IPS-20b (cell line): ENCODE measurements around the gene NLRP13.
"Not testable (repeated sequence)": the region's sequence is repeated elsewhere in the genome, so short reads cannot be mapped to it uniquely, and the experiment has no call there.

Experiments
- H3K27ac ChIP-seq: one replicate; pipeline ENCODE4 v1.5.1; 2013; ENCODE audit warnings: low read length
- H3K27me3 ChIP-seq: 2 replicates; pipeline ENCODE4 v1.6.1; 2013; ENCODE audit warnings: mild to moderate bottlenecking, low read length, inconsistent platforms; ENCODE audit not compliant: insufficient read depth
- H3K36me3 ChIP-seq: 2 replicates; pipeline ENCODE4 v1.6.1; 2013; ENCODE audit warnings: low read depth, mild to moderate bottlenecking, inconsistent platforms, low read length, moderate library complexity; ENCODE audit not compliant: insufficient read depth
- H3K4me1 ChIP-seq: 2 replicates; pipeline ENCODE4 v1.6.1; 2013; ENCODE audit warnings: mild to moderate bottlenecking, control low read depth, inconsistent platforms, low read length, moderate library complexity; ENCODE audit not compliant: insufficient read depth
- H3K4me3 ChIP-seq: 2 replicates; pipeline ENCODE4 v1.5.1; 2013; ENCODE audit warnings: mild to moderate bottlenecking, low read length, inconsistent platforms
- H3K9ac ChIP-seq: 2 replicates; pipeline ENCODE4 v1.6.1; 2013; ENCODE audit warnings: low read depth, mild to moderate bottlenecking, inconsistent platforms, low read length, moderate library complexity
- H3K9me3 ChIP-seq: 2 replicates; pipeline ENCODE4 v1.6.1; 2013; ENCODE audit warnings: mild to moderate bottlenecking, low read depth, low read length, inconsistent platforms; ENCODE audit not compliant: insufficient read depth

The NLRP13 gene

GRCh38 chr19:55931936-55932386 is at the start of gene NLRP13:
TSS of gene NLRP13 (minus strand) at chr19:55932336. CDS start at chr19:55932311, 25 bp downstream.
- Histone ChIP-seq H3K27ac (no peak within 1 kb of the TSS), H3K36me3 (no peaks in the 10 kb centered on the region), H3K9me3 (peaks cover 79% of the 10 kb centered on the region), H3K4me1 (no peaks in the 10 kb centered on the region), H3K27me3 (no peaks in the 10 kb centered on the region), H3K9ac (no peak within 1 kb of the TSS), H3K4me3 (no peak within 1 kb of the TSS)

GRCh38 chr19:55980415-55980814 is 48.3 kb upstream of the NLRP13 start:
- Histone ChIP-seq H3K36me3 (no peaks in the 10 kb centered on the region), H3K9ac (no peak overlapping the region), H3K27me3 (no peaks in the 10 kb centered on the region), H3K27ac (no peak overlapping the region), H3K4me1 (no peaks in the 10 kb centered on the region), H3K4me3 (no peak overlapping the region), H3K9me3 (peaks cover 76% of the 10 kb centered on the region)

GRCh38 chr19:55973982-55974381 is 41.8 kb upstream of the NLRP13 start:
- Histone ChIP-seq H3K27me3 (no peaks in the 10 kb centered on the region), H3K4me1 (no peaks in the 10 kb centered on the region), H3K9me3 (peaks cover 70% of the 10 kb centered on the region)

GRCh38 chr19:55962186-55962585 is 30.1 kb upstream of the NLRP13 start:
- H3K4me3 ChIP-seq: no peak overlapping the region

More at GRCh38 chr19:55973982-55974381, 41.8 kb upstream of the NLRP13 start:
- no peak overlapping the region for H3K9ac ChIP-seq
- no peaks in the 10 kb centered on the region for H3K36me3 ChIP-seq
- H3K4me3 ChIP-seq: no peak overlapping the region
- H3K27ac ChIP-seq: no peak overlapping the region

GRCh38 chr19:55959996-55960675 is 28.0 kb upstream of the NLRP13 start:
- peaks cover 75% of the 10 kb centered on the region for H3K9me3 ChIP-seq

More at GRCh38 chr19:55962186-55962585, 30.1 kb upstream of the NLRP13 start:
- Histone ChIP-seq H3K9me3 (peaks cover 73% of the 10 kb centered on the region), H3K9ac (no peak overlapping the region), H3K27ac (no peak overlapping the region), H3K4me1 (no peaks in the 10 kb centered on the region), H3K27me3 (no peaks in the 10 kb centered on the region), H3K36me3 (no peaks in the 10 kb centered on the region)

GRCh38 chr19:55958356-55958755 is 26.2 kb upstream of the NLRP13 start:
- no peak overlapping the region for H3K4me3 ChIP-seq
- no peaks in the 10 kb centered on the region for H3K4me1 ChIP-seq
- H3K27me3 ChIP-seq: no peaks in the 10 kb centered on the region
- no peak overlapping the region for H3K9ac ChIP-seq
- peaks cover 74% of the 10 kb centered on the region for H3K9me3 ChIP-seq
- H3K36me3 ChIP-seq: no peaks in the 10 kb centered on the region
- H3K27ac ChIP-seq: no peak overlapping the region

More at GRCh38 chr19:55959996-55960675, 28.0 kb upstream of the NLRP13 start:
- no peaks in the 10 kb centered on the region for H3K27me3 ChIP-seq
- no peak overlapping the region for H3K27ac ChIP-seq
- no peak overlapping the region for H3K4me3 ChIP-seq
- no peaks in the 10 kb centered on the region for H3K4me1 ChIP-seq
- H3K9ac ChIP-seq: no peak overlapping the region
- H3K36me3 ChIP-seq: no peaks in the 10 kb centered on the region

GRCh38 chr19:55956431-55956830 is 24.3 kb upstream of the NLRP13 start:
- no peaks in the 10 kb centered on the region for H3K27me3 ChIP-seq
- H3K9me3 ChIP-seq: peaks cover 68% of the 10 kb centered on the region
- no peaks in the 10 kb centered on the region for H3K36me3 ChIP-seq
- no peaks in the 10 kb centered on the region for H3K4me1 ChIP-seq
- H3K4me3 ChIP-seq: no peak overlapping the region
- H3K27ac ChIP-seq: no peak overlapping the region
- no peak overlapping the region for H3K9ac ChIP-seq

GRCh38 chr19:55950566-55950965 is 18.4 kb upstream of the NLRP13 start:
- not testable (repeated sequence) for H3K4me1 ChIP-seq, H3K36me3 ChIP-seq, H3K27me3 ChIP-seq, H3K4me3 ChIP-seq, H3K9ac ChIP-seq, H3K27ac ChIP-seq
- H3K9me3 ChIP-seq: peaks cover 82% of the 10 kb centered on the region

- no peak within 1 kb of the TSS for H3K9ac ChIP-seq
- H3K9me3 ChIP-seq: peaks cover 85% of the 10 kb centered on the region
- H3K36me3 ChIP-seq: no peaks in the 10 kb centered on the region
- H3K27me3 ChIP-seq: no peaks in the 10 kb centered on the region
- no peak within 1 kb of the TSS for H3K27ac ChIP-seq
- no peaks in the 10 kb centered on the region for H3K4me1 ChIP-seq
- no peak within 1 kb of the TSS for H3K4me3 ChIP-seq
Measured at GRCh38 chr19:55947532-55947931, 15.4 kb upstream of the NLRP13 start, which contains the start of gene NLRP8. TSS of gene NLRP8 (plus strand) at chr19:55947832.

- Histone ChIP-seq H3K4me3 (no peak overlapping the region), H3K9me3 (peaks cover 78% of the 10 kb centered on the region), H3K9ac (no peak overlapping the region), H3K27me3 (no peaks in the 10 kb centered on the region), H3K27ac (no peak overlapping the region), H3K4me1 (no peaks in the 10 kb centered on the region), H3K36me3 (no peaks in the 10 kb centered on the region)
Measured at GRCh38 chr19:55940306-55940705, 8.2 kb upstream of the NLRP13 start.

- H3K9me3 ChIP-seq: peaks cover 84% of the 10 kb centered on the region
- H3K36me3 ChIP-seq: no peaks in the 10 kb centered on the region
- no peaks in the 10 kb centered on the region for H3K27me3 ChIP-seq
Measured at GRCh38 chr19:55939206-55939605, 7.1 kb upstream of the NLRP13 start.

GRCh38 chr19:55935206-55935605 is 3.1 kb upstream of the NLRP13 start:
- Histone ChIP-seq H3K4me1 (no peaks in the 10 kb centered on the region), H3K27ac (no peak overlapping the region), H3K9me3 (peaks cover 78% of the 10 kb centered on the region), H3K36me3 (no peaks in the 10 kb centered on the region), H3K4me3 (no peak overlapping the region), H3K9ac (no peak overlapping the region), H3K27me3 (no peaks in the 10 kb centered on the region)

More at GRCh38 chr19:55939206-55939605, 7.1 kb upstream of the NLRP13 start:
- no peak overlapping the region for H3K27ac ChIP-seq
- no peak overlapping the region for H3K4me3 ChIP-seq
- no peaks in the 10 kb centered on the region for H3K4me1 ChIP-seq
- H3K9ac ChIP-seq: no peak overlapping the region
